ENCODE results near the gene ROBO2.

DNA sequence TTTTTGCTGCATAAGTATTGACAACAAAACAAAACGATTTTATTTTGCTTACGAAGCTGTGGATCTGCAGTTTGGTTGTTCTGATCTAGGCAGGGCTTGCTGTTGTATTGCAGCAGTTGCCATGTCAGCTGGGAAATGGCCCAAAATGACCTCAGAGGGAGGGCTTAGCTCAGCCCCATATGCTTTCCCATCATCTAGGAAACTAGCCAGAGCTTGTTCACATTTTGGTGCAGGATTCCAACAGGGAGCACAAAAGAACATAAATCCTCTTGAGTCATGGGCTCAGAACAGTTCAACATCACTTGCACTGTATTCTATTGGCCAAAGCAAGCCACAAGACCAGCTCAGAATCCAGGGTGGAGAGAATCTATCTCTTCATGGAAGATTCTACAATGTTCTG lies 42.2 kb upstream of the ROBO2 start:
- TF ChIP-seq, protein P1, sequence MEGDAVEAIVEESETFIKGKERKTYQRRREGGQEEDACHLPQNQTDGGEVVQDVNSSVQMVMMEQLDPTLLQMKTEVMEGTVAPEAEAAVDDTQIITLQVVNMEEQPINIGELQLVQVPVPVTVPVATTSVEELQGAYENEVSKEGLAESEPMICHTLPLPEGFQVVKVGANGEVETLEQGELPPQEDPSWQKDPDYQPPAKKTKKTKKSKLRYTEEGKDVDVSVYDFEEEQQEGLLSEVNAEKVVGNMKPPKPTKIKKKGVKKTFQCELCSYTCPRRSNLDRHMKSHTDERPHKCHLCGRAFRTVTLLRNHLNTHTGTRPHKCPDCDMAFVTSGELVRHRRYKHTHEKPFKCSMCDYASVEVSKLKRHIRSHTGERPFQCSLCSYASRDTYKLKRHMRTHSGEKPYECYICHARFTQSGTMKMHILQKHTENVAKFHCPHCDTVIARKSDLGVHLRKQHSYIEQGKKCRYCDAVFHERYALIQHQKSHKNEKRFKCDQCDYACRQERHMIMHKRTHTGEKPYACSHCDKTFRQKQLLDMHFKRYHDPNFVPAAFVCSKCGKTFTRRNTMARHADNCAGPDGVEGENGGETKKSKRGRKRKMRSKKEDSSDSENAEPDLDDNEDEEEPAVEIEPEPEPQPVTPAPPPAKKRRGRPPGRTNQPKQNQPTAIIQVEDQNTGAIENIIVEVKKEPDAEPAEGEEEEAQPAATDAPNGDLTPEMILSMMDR (IDR thresholded peaks at IDR 0.05): no peak
- no peak for TF ChIP-seq POLR2A (IDR thresholded peaks at IDR 0.05)

Data from esophagus squamous epithelium (tissue), 4 donors.